ENCODE results near the gene OPN1MW2.
"Not testable (repeated sequence)": the region's sequence is repeated elsewhere in the genome, so short reads cannot be mapped to it uniquely, and the experiment has no call there.

The OPN1MW2 gene

GRCh38 chrX:154219456-154219855, at the start of gene OPN1MW2:
Gene OPN1MW2 (plus strand): TSS chrX:154219756. CDS start chrX:154219816, 60 bp downstream.
- DNase-seq, result not testable (repeated sequence)

DNA sequence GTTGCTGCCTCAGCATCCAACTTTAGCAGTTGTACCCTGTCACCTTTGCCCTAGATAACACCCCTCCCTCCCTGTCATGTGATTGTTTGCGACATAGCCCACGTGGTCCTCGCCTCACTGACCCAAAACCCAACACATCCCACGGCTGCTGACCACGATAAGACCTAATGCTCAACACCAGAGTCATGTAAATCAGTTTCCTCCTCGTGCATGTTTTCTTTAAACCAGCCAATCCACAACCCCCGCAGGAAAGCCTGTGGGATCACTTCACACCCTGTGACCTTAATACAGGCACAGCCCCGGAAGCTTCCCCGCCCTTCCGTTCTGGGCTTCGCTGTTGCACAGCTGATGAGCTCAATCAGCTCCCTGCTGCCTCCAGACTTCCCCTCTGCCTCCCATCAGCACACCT, 47.0 kb upstream of the OPN1MW2 start:
- not testable (repeated sequence) for DNase-seq

GRCh38 chrX:154174356-154174755, 45.2 kb upstream of the OPN1MW2 start:
- not testable (repeated sequence) for DNase-seq

DNA sequence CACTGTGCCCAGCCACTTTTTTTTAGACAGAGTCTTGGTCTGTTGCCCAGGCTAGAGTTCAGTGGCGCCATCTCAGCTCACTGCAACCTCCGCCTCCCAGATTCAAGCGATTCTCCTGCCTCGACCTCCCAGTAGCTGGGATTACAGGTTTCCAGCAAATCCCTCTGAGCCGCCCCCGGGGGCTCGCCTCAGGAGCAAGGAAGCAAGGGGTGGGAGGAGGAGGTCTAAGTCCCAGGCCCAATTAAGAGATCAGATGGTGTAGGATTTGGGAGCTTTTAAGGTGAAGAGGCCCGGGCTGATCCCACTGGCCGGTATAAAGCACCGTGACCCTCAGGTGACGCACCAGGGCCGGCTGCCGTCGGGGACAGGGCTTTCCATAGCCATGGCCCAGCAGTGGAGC, 37.3 kb upstream of the OPN1MW2 start, which contains the start of gene OPN1MW:
OPN1MW (plus strand) TSS at position 301 of the 400 bp plus-strand sequence; CDS start at position 383, 82 bp downstream.
- DNase-seq, result not testable (repeated sequence)

GRCh38 chrX:154183794-154184193, 35.8 kb upstream of the OPN1MW2 start:
- DNase-seq, result not testable (repeated sequence)

- DNase-seq, result not testable (repeated sequence)
Observed at GRCh38 chrX:154192846-154193245, 26.7 kb upstream of the OPN1MW2 start.

DNA sequence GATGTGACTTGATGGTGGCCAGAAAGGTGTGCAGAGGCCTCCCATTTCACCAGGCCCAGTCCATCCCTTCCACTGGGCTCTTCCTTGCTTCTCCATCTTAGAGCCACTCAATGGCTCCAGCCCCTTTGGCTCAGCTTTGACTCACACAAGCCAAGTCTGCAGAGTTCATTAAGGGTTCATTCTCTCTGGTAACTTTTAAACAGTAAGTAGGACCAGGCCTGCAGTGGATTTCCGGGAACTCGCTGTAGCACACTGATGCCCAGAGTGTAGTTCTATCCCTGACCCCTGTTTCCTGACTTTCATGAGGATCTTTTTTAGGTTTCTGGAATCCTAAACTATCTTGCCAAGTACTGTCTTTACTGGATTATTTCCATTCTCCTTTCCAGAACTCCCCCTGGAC, 25.2 kb upstream of the OPN1MW2 start:
- DNase-seq, result not testable (repeated sequence)

DNA sequence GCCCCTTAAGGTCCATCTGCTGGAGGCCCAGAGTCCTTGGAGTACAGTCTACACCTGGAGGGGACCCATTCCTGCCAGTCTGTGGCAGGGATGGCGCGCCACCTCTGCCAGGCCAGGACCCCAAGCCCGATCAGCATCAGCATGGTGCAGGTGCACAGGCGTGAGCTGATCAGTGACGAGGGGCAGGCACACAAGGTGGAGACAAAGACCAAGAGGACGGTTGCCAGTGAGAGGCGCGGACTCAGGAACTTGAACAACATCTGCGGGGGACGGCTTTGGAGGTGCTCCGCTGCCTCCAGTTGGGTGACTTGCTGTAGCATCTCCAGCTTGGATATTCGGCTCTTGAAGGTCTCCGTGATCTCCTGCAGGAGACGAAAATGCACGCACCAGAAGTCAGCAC, 23.1 kb upstream of the OPN1MW2 start:
- DNase-seq, result not testable (repeated sequence)

- DNase-seq, result not testable (repeated sequence)
Observed at GRCh38 chrX:154209670-154210418, 9.7 kb upstream of the OPN1MW2 start.

- DNase-seq, result not testable (repeated sequence)
Observed at GRCh38 chrX:154211057-154211456, 8.5 kb upstream of the OPN1MW2 start.

DNA sequence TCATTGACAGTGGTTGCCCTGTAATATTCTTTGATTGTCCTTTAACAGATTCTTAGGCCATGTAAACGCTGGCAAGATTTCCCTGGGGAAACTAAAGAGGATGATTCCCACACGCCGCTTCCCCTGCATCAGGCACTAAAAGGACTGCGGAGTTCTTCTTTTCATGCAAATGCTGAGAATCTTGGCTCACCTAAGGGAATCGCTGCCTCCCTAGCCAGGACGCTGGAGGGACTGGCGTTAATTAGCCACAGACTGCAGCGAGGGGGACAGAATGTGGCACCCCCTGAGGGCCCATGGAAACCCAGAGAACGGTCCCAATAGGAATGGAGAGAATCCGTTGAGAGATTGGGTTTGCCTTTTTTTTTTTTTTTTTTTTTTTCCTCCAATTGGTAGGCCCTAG, 8.1 kb upstream of the OPN1MW2 start:
- DNase-seq, result not testable (repeated sequence)

GRCh38 chrX:154225292-154225691, 5.7 kb downstream of the OPN1MW2 start:
- DNase-seq, result not testable (repeated sequence)

DNA sequence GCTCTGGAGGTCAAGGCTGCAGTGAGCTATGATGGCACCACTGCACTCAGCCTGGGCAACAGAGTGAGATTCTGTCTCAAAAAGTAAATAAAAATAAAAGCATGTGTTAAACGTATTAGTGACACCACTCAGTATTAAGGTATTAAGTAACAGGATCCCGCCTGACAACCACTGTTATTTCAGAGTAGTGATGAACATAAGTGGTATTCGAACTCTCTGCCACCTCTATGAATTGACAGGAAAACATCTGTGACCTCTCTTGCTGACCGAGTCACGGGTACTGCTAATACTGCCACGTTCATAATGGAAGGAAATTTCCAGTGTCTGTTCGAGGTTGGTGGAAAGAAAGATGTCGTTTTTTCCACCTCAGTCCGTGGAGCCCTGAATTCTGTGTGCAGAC, 7.2 kb downstream of the OPN1MW2 start:
- not testable (repeated sequence) for DNase-seq

DNA sequence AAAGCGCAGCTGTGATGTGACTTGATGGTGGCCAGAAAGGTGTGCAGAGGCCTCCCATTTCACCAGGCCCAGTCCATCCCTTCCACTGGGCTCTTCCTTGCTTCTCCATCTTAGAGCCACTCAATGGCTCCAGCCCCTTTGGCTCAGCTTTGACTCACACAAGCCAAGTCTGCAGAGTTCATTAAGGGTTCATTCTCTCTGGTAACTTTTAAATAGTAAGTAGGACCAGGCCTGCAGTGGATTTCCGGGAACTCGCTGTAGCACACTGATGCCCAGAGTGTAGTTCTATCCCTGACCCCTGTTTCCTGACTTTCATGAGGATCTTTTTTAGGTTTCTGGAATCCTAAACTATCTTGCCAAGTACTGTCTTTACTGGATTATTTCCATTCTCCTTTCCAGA, 11.9 kb downstream of the OPN1MW2 start:
- DNase-seq, result not testable (repeated sequence)

DNA sequence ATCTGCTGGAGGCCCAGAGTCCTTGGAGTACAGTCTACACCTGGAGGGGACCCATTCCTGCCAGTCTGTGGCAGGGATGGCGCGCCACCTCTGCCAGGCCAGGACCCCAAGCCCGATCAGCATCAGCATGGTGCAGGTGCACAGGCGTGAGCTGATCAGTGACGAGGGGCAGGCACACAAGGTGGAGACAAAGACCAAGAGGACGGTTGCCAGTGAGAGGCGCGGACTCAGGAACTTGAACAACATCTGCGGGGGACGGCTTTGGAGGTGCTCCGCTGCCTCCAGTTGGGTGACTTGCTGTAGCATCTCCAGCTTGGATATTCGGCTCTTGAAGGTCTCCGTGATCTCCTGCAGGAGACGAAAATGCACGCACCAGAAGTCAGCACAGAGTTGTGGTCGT, 14.1 kb downstream of the OPN1MW2 start:
- DNase-seq, result not testable (repeated sequence)

DNA sequence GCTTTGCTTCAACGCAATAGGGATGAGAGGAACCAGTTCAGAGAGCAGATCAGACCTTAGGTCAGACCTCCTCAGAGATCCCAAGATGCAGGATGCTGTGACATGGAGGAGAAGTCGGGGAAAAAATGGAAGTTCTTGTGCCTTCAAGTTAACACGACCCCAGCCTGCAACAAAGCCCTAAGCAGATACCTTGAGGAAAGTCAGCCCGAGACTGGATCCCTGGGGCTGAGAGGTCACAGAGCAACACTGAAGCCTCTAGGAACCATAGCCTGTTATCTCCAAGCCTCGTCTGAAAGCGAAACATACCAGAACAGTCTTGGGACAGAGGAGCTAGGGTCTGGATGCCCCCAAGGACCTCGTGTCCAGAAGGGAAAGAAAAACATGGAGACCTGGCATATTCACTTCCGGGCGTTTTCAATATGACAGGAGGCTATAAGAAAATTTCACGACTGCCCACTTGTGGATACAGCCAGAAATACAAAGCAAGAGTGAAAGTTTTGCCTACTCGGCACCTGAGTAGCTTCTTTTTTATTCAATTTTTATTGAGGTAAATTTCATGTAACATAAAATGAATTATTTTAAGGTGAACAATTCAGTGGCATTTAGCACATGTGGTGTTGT, 19.5 kb downstream of the OPN1MW2 start:
- not testable (repeated sequence) for DNase-seq

- DNase-seq, result not testable (repeated sequence)
Observed at GRCh38 chrX:154239982-154240503, 20.5 kb downstream of the OPN1MW2 start.

DNA sequence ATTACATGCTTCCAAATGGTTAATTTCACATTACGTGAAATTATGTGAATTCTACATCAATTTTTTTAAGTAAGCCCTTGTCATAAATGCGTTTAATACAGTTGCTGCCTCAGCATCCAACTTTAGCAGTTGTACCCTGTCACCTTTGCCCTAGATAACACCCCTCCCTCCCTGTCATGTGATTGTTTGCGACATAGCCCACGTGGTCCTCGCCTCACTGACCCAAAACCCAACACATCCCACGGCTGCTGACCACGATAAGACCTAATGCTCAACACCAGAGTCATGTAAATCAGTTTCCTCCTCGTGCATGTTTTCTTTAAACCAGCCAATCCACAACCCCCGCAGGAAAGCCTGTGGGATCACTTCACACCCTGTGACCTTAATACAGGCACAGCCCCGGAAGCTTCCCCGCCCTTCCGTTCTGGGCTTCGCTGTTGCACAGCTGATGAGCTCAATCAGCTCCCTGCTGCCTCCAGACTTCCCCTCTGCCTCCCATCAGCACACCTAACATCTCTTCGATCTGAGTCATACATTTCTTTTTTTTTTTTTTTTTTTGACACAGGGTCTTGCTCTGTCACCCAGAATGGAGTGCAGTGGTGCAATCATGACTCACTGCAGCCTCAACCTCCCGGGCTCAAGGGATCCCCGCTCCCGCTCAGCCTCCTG, 28.0 kb downstream of the OPN1MW2 start:
- DNase-seq, result not testable (repeated sequence)

DNA sequence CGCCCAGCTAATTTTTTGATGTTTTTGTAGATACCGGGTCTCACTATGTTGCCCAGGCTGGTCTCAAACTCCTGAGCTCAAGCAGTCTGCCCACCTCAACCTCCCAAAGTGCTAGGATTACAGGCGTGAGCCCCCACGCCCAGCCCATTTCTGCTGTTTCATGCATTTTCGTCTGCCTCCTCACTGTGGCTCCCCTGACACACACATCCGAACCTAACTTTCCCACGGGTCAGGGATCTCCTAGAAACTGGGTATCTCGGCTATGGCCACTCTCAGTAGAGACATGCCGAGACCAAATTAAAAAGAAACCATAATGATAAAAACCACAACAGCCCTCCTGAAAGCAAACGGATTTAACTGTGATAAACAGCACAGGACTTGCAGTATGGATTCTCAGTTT, 28.5 kb downstream of the OPN1MW2 start:
- not testable (repeated sequence) for DNase-seq

- not testable (repeated sequence) for DNase-seq
Observed at GRCh38 chrX:154257282-154257681, 37.7 kb downstream of the OPN1MW2 start, which contains the start of gene OPN1MW3. Gene OPN1MW3 (plus strand): TSS chrX:154257582. CDS start chrX:154257620, 38 bp downstream.

GRCh38 chrX:154258711-154259110, 39.2 kb downstream of the OPN1MW2 start:
- not testable (repeated sequence) for DNase-seq

DNA sequence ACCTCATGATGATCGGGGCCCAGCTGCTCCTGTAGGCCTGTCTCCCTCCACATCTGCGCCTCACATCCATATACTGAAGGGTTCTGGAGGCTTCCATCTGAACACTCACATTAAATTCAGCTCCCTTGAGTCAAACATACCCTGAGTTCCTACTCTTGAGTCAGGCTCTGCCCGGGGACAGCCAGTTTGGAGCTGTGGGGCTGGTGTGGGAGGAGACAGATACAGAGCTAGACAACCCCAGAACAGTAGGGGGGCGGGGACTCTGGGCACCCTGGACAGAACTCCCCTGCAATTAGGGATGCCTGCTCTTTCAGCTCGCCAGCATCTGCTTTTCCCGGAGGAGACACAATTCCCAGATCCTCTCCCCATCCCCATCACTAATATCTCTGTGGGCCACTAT, 43.5 kb downstream of the OPN1MW2 start:
- not testable (repeated sequence) for DNase-seq

GRCh38 chrX:154269245-154269644, 49.7 kb downstream of the OPN1MW2 start:
- not testable (repeated sequence) for DNase-seq
